ENCODE results near the gene KCTD15.

Gene KCTD15

GRCh38 chr19:33826521-33826920 lies 29.9 kb downstream of the KCTD15 start:
- TF ChIP-seq CTCF (conservative IDR thresholded peaks at IDR 0.05; ENCODE audit: control insufficient read depth, insufficient read depth, low read depth, low read length), result no peak
- no peak overlapping the region for H3K4me3 ChIP-seq (ENCODE audit: control insufficient read depth, low read depth, low read length)

DNA sequence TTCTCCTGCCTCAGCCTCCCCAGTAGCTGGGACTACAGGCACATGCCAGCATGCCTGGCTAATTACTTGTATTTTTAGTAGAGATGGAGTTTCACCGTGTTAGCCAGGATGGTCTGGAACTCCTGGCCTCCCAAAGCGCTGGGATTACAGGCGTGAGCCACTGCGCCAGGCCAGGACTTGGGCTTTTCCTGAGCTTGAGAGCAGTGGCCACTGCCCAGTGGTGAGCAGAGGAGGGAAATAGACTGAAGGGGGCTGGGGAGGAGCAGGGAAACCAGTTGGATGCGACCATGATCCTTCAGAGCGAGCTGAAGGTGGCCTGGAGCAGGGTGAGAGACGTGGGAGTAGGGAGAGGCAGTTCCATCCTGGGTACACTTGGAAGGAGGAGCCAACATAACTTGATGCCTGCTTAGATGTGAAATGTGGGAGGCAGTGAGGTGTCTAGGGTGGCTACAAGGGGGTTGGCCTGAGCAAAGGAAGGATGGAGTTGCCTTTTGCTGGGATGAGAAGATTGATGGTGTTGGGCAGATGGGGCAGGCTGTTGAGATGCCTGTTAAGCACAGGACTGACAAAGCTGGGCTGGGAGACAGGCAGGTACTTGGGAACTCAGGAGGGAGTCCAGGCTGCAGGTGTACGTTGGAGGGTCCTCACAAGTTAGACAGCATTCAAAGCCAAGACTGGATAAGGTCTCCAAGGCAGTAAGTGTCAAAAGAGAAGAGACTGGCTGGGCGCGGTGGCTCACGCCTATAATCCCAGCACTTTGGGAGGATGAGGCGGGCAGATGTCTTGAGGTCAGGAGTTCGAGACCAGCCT lies 31.8 kb downstream of the KCTD15 start:
- no peak for TF ChIP-seq CTCF (conservative IDR thresholded peaks at IDR 0.05; ENCODE audit: control insufficient read depth, insufficient read depth, low read depth, low read length)
- DNase-seq (ENCODE audit: low read depth), result no peak
- no peak overlapping the region for H3K4me3 ChIP-seq (ENCODE audit: control insufficient read depth, low read depth, low read length)

More at GRCh38 chr19:33826521-33826920, 29.9 kb downstream of the KCTD15 start:
- no peak for DNase-seq (ENCODE audit: low read depth)

DNA sequence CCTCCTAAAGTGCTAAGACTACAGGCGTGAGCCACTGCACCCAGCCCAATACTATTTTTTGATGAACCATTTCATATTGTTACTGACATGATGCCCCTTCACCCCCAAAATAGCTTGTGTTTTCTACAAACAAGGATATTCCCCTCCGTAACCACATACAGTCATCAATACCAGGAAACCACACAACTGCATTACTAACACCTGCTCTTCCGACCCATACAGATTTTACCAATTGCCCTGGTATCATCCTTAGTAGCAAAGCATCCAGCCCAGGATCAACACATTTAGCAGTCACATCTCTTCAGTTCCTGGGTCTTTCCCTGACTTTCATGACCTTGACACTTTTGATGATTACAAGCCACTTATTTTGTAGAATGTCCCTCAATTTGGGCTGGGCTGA lies 33.6 kb downstream of the KCTD15 start:
- DNase-seq (ENCODE audit: low read depth), result no peak
- no peak overlapping the region for H3K4me3 ChIP-seq (ENCODE audit: control insufficient read depth, low read depth, low read length)
- no peak for TF ChIP-seq CTCF (conservative IDR thresholded peaks at IDR 0.05; ENCODE audit: control insufficient read depth, insufficient read depth, low read depth, low read length)

DNA sequence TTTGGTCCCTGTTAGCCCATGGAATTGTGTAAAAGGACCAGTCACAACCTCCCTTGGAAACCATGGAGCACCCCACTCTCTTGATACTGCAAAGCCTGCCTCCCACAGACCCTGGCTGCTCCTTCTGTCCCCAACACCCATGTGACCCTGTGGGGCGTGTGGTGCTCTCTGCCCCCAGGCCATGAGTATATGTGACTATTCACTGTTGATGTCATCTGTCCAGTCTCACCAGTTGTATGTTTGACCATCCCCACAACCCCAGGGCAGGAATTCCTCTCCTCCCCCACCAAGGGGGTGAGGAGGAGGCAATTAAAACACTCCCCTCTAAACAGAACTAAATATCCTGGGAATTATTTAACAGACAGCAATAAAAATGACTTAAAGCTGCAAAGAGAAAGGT lies 35.2 kb downstream of the KCTD15 start:
- no peak for DNase-seq (ENCODE audit: low read depth)
- no peak for TF ChIP-seq CTCF (conservative IDR thresholded peaks at IDR 0.05; ENCODE audit: control insufficient read depth, insufficient read depth, low read depth, low read length)
- no peak overlapping the region for H3K4me3 ChIP-seq (ENCODE audit: control insufficient read depth, low read depth, low read length)

DNA sequence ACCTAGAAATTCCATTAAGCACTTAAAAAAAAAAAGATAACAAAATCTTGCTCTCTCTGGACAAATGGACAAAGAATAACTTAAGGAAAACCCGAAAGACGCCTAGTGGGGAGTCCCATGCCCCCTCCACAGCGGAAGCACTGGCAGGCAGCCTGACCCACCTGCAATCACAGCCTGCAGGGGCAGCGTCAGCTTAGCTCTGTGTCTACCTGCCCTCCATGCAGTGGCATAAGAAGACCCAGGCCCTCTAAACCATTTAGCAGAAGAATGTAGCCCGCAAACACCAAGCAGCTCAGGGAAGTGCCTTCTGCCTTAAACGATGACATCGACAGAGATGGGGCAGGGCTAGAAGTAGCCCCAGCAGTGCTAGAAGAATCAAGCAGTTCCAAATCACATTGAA lies 36.0 kb downstream of the KCTD15 start:
- no peak for DNase-seq (ENCODE audit: low read depth)
- no peak for TF ChIP-seq CTCF (conservative IDR thresholded peaks at IDR 0.05; ENCODE audit: control insufficient read depth, insufficient read depth, low read depth, low read length)
- no peak overlapping the region for H3K4me3 ChIP-seq (ENCODE audit: control insufficient read depth, low read depth, low read length)

- DNase-seq (ENCODE audit: low read depth), result no peak
- no peak for TF ChIP-seq CTCF (conservative IDR thresholded peaks at IDR 0.05; ENCODE audit: control insufficient read depth, insufficient read depth, low read depth, low read length)
- H3K4me3 ChIP-seq (ENCODE audit: control insufficient read depth, low read depth, low read length), result no peak overlapping the region
Observed at GRCh38 chr19:33840382-33840781, 43.7 kb downstream of the KCTD15 start.

Data from fibroblast of mammary gland (primary cell).